ENCODE measurements around the gene MST1.

The MST1 gene

DNA sequence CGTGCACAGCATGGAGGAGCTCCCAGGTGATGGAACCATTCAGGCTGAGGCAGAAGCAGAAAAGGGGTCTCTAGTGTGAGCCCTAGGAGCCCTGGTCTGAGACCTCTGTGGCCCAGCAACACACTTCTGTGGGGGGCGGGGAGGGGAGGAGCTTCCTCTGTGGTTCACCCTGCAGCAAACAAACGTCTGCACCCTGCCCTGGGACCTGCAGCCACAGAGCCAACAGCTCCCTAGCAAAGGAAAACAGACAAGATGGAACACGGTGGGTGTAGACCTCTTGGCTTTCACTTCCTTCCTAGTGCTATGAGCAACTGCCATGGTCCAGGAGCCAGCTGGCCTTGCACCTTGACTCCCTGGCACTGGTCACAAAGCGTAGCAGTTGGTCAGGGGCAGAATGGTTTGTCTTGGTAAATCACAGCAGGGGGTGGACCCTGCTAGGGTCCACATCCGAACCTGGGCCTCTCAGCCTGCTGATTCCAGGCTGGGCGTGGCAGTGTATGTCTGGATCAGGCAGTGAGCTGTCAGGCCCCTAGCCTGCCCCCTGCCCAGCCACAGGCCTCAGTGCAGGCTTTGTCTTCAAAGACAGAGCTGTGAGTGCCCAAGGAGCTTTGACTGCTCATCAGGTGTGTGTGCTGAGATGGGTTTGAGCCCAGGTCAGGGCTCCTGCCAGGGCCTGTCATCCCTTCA, 23.5 kb upstream of the MST1 start:
- no peak overlapping the region for H3K4me3 ChIP-seq (ENCODE audit: low read depth, low read length)
- no peak for DNase-seq (ENCODE audit: low read depth, low spot score)
- ChIA-PET CTCF (interaction anchor here (1.0 to 5.9 kb wide), 3 partner anchors 11 to 173 kb away, joined by 4 to 51 read pairs (median 12); no protein-coding TSS in a partner anchor), POLR2A (interaction anchor here (1.2 kb wide), 1 partner anchor 11 kb away, joined by 3 read pairs; the partner anchor contains the start of gene GMPPB)
- no peak for TF ChIP-seq CTCF (IDR thresholded peaks at IDR 0.05; ENCODE audit: insufficient read depth, low read length, missing control alignments)

- H3K4me3 ChIP-seq (ENCODE audit: low read depth, low read length) = no peak overlapping the region
- no peak for TF ChIP-seq CTCF (IDR thresholded peaks at IDR 0.05; ENCODE audit: insufficient read depth, low read length, missing control alignments)
- POLR2A ChIA-PET = interaction anchor here (1.2 kb wide), 1 partner anchor 12 kb away, joined by 3 read pairs; the partner anchor contains the start of gene GMPPB
- CTCF ChIA-PET = interaction anchor here (2.3 to 5.9 kb wide), 2 partner anchors 10 to 127 kb away, joined by 12 to 51 read pairs; no protein-coding TSS in a partner anchor
- no peak for DNase-seq (ENCODE audit: low read depth, low spot score)
Observed at GRCh38 chr3:49712166-49712565, 22.9 kb upstream of the MST1 start.

DNA sequence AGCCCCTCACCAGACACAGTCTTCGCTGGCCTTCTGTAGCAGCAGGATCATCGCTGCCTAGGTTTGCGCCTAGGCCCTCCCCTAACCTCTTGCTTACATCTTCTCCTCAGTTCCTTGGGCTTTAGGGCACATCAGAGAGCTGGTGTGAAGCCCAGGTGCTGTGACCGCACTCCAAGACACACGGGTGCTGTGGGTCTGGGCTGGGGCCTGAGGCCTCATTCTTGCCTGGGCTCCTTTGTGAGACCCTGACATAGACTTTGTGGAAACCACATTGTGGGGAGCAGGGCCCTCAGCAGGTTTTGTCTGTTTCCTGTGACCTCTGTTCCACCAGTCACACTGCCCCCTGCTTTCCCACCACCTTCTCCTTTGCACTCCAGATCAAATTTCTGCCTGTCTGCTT, 22.2 kb upstream of the MST1 start:
- ChIA-PET POLR2A (no interaction called here), CTCF (interaction anchor here (1.5 to 5.9 kb wide), 3 partner anchors 10 to 172 kb away, joined by 5 to 51 read pairs (median 12); no protein-coding TSS in a partner anchor)
- no peak for TF ChIP-seq CTCF (IDR thresholded peaks at IDR 0.05; ENCODE audit: insufficient read depth, low read length, missing control alignments)
- DNase-seq (ENCODE audit: low read depth, low spot score) = no peak
- no peak overlapping the region for H3K4me3 ChIP-seq (ENCODE audit: low read depth, low read length)

- H3K4me3 ChIP-seq (ENCODE audit: low read depth, low read length) = no peak overlapping the region
- DNase-seq (ENCODE audit: low read depth, low spot score) = no peak
- TF ChIP-seq CTCF (IDR thresholded peaks at IDR 0.05; ENCODE audit: insufficient read depth, low read length, missing control alignments) = no peak
- CTCF ChIA-PET = interaction anchor here (1.0 kb wide), 1 partner anchor 9 kb away, joined by 4 read pairs; the partner anchor contains the start of gene AMIGO3
- POLR2A ChIA-PET = no interaction called here
Observed at GRCh38 chr3:49709852-49710251, 20.6 kb upstream of the MST1 start.

DNA sequence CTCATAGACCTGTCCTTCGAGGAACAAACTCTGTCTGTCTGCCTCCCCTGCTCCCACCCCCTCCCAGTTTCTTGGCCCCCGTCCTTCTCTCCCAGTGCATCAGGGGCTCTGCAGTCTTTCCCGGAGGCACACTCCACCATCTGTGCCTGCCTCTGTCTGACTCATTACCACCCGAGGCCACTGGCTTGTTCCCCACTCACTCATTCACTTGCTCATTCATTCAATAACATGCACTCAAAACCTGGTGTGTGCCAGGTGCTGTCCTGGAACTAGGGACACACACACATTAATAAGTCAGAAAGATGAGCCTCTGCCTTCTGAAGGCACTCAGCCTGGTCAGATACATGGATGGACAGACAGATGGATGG, 17.8 kb upstream of the MST1 start:
- ChIA-PET POLR2A (no interaction called here), CTCF (interaction anchor here (1.0 to 1.9 kb wide), 5 partner anchors 9 to 132 kb away, joined by 3 to 7 read pairs (median 4); no protein-coding TSS in a partner anchor)
- H3K4me3 ChIP-seq (ENCODE audit: low read depth, low read length) = no peak overlapping the region
- no peak for DNase-seq (ENCODE audit: low read depth, low spot score)
- no peak for TF ChIP-seq CTCF (IDR thresholded peaks at IDR 0.05; ENCODE audit: insufficient read depth, low read length, missing control alignments)

GRCh38 chr3:49706456-49707112, 17.3 kb upstream of the MST1 start:
- CTCF ChIA-PET = interaction anchor here (1.0 to 1.9 kb wide), 3 partner anchors 8 to 133 kb away, joined by 3 to 7 read pairs (median 4); no protein-coding TSS in a partner anchor
- POLR2A ChIA-PET = no interaction called here
- no peak overlapping the region for H3K4me3 ChIP-seq (ENCODE audit: low read depth, low read length)
- no peak for TF ChIP-seq CTCF (IDR thresholded peaks at IDR 0.05; ENCODE audit: insufficient read depth, low read length, missing control alignments)
- no peak for DNase-seq (ENCODE audit: low read depth, low spot score)

All from AG04449 (cell line).